Measurements from ENCODE around the gene TK1. TPM values are rescaled to one million over a fixed set of nuclear protein-coding genes. Genes with fewer than 3 reads are reported as not detected.

The TK1 gene
- total RNA-seq, 2 donors from 2014 or later: 0.66 to 4.9 TPM

DNA sequence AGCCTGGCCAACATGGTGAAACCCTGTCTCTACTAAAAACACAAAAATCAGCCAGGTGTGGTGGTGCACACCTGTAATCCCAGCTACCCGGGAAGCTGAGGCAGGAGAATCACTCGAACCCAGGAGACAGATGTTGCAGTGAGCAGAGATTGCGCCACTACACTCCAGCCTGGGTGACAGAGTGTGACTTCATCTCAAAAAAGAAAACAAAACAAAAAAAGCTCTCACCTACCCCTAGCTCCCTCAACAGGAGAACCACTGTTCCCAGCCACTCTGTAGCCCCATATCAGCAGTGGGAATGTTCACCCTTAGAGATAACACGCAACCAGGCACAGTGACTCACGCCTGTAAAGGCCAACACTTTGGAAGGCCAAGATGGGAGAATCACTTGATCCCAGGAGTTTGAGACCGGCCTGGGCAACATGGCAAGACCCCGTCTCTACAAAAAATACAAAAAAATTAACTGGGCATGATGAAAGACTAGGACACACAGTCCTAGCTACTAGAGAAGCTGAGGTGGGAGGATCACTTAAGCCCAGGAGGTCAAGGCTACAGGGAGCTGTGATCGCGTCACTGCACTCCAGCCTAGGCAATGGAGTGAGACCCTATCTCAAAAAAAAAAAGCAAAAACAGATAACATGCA, 50.9 kb downstream of the TK1 start:
- Histone ChIP-seq H3K9me3 (no peaks in the 10 kb centered on the region), H3K27me3 (no peaks in the 10 kb centered on the region), H3K4me1 (peaks cover 21% of the 10 kb centered on the region), H3K4me3 (no peak overlapping the region), H3K27ac (no peak overlapping the region), H3K36me3 (replicated peaks in 1 of 2; ENCODE audit: insufficient read depth in 1 of 2, low read depth in 2 of 2) (no peaks in the 10 kb centered on the region)
- 80 to 85% methylated on average over 9 of the region's 9 CpGs for WGBS, 2 donors
- DNase-seq (no peak), ATAC-seq (no peak)
- no peak for TF ChIP-seq POLR2A (IDR thresholded peaks at IDR 0.05)
- TF ChIP-seq CTCF (IDR thresholded peaks at IDR 0.05): no peak
- intact Hi-C loops (cut with DNase I): no loop called here

- no peak for ATAC-seq
- H3K27me3 ChIP-seq: no peaks in the 10 kb centered on the region
- H3K27ac ChIP-seq: no peak overlapping the region
- intact Hi-C loops (cut with DNase I): no loop called here
- no peak for DNase-seq
- no peaks in the 10 kb centered on the region for H3K36me3 ChIP-seq (replicated peaks in 1 of 2; ENCODE audit: insufficient read depth in 1 of 2, low read depth in 2 of 2)
- H3K9me3 ChIP-seq: no peaks in the 10 kb centered on the region
- H3K4me3 ChIP-seq: no peak overlapping the region
- TF ChIP-seq CTCF (IDR thresholded peaks at IDR 0.05) (no peak), POLR2A (IDR thresholded peaks at IDR 0.05) (no peak)
- H3K4me1 ChIP-seq: peaks cover 11% of the 10 kb centered on the region
- WGBS, 2 donors: 70 to 76% methylated on average over 2 to 9 of the region's 9 CpGs
Observed at GRCh38 chr17:78134899-78135385, 51.9 kb downstream of the TK1 start.

GRCh38 chr17:78133971-78134898, 52.6 kb downstream of the TK1 start:
- H3K27me3 ChIP-seq: no peaks in the 10 kb centered on the region
- peak; percentile 66 to 76 (median 72) for DNase-seq
- H3K27ac ChIP-seq: no peak overlapping the region
- no peak overlapping the region for H3K4me3 ChIP-seq
- peak; percentile 53 for ATAC-seq
- WGBS, 2 donors: 52 to 68% methylated on average over 25 to 39 of the region's 39 CpGs
- peaks cover 17% of the 10 kb centered on the region for H3K4me1 ChIP-seq
- intact Hi-C loops (cut with DNase I): no loop called here
- no peaks in the 10 kb centered on the region for H3K36me3 ChIP-seq (replicated peaks in 1 of 2; ENCODE audit: insufficient read depth in 1 of 2, low read depth in 2 of 2)
- TF ChIP-seq POLR2A (IDR thresholded peaks at IDR 0.05): no peak
- peak in 6 of 7 experiments; percentile 35 to 64 (median 55) for TF ChIP-seq CTCF (IDR thresholded peaks at IDR 0.05)
- H3K9me3 ChIP-seq: no peaks in the 10 kb centered on the region

DNA sequence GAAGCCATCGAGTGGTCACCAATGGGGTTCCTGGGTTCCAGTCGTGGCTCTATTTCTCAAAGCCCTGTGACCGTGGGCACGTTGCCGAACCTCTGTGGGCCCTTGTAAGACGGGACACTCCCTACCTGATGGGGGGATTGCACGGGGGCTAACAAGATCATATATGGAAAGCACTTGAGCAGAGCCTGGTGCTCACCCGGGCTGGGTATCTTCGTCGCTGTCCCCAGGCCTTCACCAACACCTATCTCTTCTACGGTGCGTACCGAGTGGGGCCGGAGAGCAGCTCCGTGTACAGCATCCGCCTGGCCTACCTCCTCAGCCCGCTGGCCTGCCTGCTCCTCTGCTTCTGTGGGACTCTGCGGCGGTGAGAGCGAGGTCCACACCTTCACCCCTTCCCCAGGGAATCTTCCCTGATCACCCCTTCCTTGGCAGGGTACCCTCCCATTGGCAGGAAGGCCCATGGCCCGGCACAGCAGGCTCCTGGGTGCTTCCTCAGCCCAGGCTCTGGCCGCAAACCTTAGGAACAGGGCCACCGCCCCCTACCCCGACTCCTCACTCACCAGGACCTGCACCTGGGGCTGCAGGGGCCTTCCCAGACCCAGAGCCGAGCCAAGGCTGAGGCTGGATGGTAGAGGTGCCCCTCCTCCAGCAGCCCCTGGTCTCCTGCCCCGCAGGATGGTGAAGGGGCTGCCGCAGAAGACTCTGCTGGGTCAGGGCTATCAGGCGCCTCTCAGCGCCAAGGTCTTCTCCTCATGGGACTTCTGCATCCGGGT, 53.5 kb downstream of the TK1 start:
- Histone ChIP-seq H3K4me1 (peaks cover 22% of the 10 kb centered on the region), H3K4me3 (no peak overlapping the region), H3K9me3 (no peaks in the 10 kb centered on the region), H3K36me3 (replicated peaks in 1 of 2; ENCODE audit: insufficient read depth in 1 of 2, low read depth in 2 of 2) (no peaks in the 10 kb centered on the region), H3K27me3 (no peaks in the 10 kb centered on the region), H3K27ac (no peak overlapping the region)
- intact Hi-C loops (cut with DNase I): no loop called here
- TF ChIP-seq CTCF (IDR thresholded peaks at IDR 0.05) (no peak), POLR2A (IDR thresholded peaks at IDR 0.05) (no peak)
- WGBS, 2 donors: 85 to 100% methylated on average over 1 to 26 of the region's 30 CpGs
- ATAC-seq: no peak
- DNase-seq: no peak

Measured in body of pancreas (tissue), 4 donors.